Activated T-cell treated with anti-CD3 and anti-CD28 coated beads, Interleukin-2, amount 50 U/mL, for 24 hours (primary cell): ENCODE results near the gene ST8SIA6.

Experiments used
- DNase-seq: peaks from one replicate; pipeline ENCODE4 v3.0.0-alpha.2; 2020
- H3K27ac Mint-ChIP-seq: 2 replicates; pipeline ENCODE4 v1.8.0; 2020; ENCODE audit warnings: mild to moderate bottlenecking, mixed read lengths
- H3K27me3 Mint-ChIP-seq: 2 replicates; pipeline ENCODE4 v1.8.0; 2020; ENCODE audit warnings: mixed read lengths
- H3K36me3 Mint-ChIP-seq: 2 replicates; pipeline ENCODE4 v1.8.0; 2020; ENCODE audit warnings: low read depth, mixed read lengths
- H3K4me1 Mint-ChIP-seq: 2 replicates; pipeline ENCODE4 v1.8.0; 2020; ENCODE audit warnings: low read depth, mixed read lengths
- H3K4me3 Mint-ChIP-seq: 2 replicates; pipeline ENCODE4 v1.8.0; 2020; ENCODE audit warnings: mild to moderate bottlenecking, moderate library complexity, mixed read lengths
- H3K9me3 Mint-ChIP-seq: 2 replicates; pipeline ENCODE4 v1.8.0; 2020; ENCODE audit warnings: mixed read lengths

Gene ST8SIA6

DNA sequence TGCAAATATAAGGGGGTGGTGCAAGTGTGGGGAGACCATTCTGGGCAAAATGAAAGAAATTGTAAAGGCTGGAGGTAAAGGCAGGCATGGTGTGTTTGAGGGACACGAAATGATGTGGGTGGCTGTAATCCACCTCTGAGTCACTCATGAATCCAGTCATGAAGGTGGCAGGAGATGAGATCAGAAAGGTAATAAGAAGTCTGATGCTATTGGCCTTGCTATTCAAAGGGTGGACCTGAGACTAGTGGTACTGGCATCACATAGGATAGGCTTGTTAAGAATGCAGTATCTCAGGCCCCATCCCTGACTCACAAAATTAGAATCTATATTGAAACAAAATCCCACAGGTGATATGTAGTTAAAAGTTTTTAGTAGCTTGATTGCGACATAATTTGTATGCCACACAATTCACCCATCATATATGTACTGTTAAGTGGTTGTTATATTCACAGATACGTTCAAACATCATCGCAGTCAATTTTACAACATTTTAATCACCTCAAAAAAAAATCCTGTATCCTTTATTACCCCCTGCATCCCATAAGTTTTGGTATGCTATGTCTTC is 85.6 kb downstream of the ST8SIA6 start:
- H3K36me3 Mint-ChIP-seq, result no peaks in the 10 kb centered on the region
- H3K27ac Mint-ChIP-seq, result no peak overlapping the region
- DNase-seq, result no peak
- peaks cover 6% of the 10 kb centered on the region for H3K4me1 Mint-ChIP-seq
- peaks cover 7% of the 10 kb centered on the region for H3K9me3 Mint-ChIP-seq
- H3K4me3 Mint-ChIP-seq, result no peak overlapping the region
- no peaks in the 10 kb centered on the region for H3K27me3 Mint-ChIP-seq

DNA sequence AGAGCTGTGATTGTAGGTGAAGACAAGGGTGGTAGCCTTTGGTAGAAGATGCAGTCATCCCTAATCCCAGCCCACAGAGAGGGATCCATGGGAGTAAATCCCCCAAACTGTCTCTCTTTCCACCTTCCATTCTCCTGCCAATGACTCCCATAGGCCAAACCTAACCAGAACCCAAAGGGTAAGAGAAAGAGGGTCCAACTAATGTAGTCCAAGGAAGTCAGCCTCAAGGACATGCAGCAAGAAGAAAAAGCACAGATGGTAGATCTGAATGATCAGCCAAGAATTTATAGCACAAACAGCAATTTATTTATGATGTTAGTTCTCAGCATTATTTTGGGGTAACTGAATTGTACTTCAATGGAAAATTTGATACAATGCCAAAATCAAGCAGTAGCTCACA is 87.7 kb downstream of the ST8SIA6 start:
- peaks cover 7% of the 10 kb centered on the region for H3K9me3 Mint-ChIP-seq
- H3K27ac Mint-ChIP-seq, result no peak overlapping the region
- no peak overlapping the region for H3K4me3 Mint-ChIP-seq
- no peaks in the 10 kb centered on the region for H3K27me3 Mint-ChIP-seq
- no peak for DNase-seq
- peaks cover 6% of the 10 kb centered on the region for H3K4me1 Mint-ChIP-seq
- H3K36me3 Mint-ChIP-seq, result no peaks in the 10 kb centered on the region

DNA sequence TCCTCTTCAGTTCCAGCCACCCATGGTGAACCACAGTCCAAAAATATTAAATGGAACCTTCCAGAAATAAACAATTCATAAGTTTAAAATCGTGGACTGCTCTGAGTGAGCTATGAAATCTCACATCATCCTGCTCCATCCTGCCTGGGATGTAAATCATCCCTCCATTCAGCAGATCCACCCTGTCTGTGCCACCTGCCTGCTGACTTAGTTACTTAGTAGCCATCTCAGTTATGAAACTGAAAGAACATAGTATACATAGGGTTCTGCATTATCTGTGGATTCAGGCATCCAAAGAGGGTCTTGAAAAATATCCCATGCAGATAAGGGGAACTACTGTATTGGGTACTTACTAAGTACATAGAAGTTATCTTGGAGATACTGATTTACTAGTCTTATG is 89.0 kb downstream of the ST8SIA6 start:
- Mint-ChIP-seq H3K4me1 (peaks cover 6% of the 10 kb centered on the region), H3K27ac (no peak overlapping the region), H3K36me3 (no peaks in the 10 kb centered on the region), H3K27me3 (no peaks in the 10 kb centered on the region), H3K9me3 (peaks cover 7% of the 10 kb centered on the region), H3K4me3 (no peak overlapping the region)
- no peak for DNase-seq

DNA sequence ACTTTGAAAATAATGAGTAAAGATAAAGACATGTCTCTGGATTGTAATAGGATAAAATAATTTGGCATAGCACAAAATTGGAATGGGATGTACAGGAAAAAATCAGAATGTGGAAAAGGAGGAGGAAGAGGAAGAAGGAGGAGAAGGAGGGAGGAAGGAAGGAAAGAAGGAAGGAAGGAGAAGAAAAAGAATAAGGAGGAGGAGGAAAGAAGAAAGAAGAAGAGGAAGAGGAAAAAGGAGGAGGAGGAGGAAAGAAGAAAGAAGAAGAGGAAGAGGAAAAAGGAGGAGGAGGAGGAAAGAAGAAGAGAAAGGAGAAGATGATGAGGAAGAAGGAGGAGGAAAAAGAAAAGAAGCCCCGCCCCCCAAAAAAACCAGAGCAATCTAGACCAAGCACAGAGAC is 95.9 kb downstream of the ST8SIA6 start:
- H3K27me3 Mint-ChIP-seq, result peaks cover 8% of the 10 kb centered on the region
- H3K4me3 Mint-ChIP-seq, result no peak overlapping the region
- DNase-seq, result no peak
- peaks cover 7% of the 10 kb centered on the region for H3K4me1 Mint-ChIP-seq
- H3K36me3 Mint-ChIP-seq, result no peaks in the 10 kb centered on the region
- H3K27ac Mint-ChIP-seq, result no peak overlapping the region
- no peaks in the 10 kb centered on the region for H3K9me3 Mint-ChIP-seq

DNA sequence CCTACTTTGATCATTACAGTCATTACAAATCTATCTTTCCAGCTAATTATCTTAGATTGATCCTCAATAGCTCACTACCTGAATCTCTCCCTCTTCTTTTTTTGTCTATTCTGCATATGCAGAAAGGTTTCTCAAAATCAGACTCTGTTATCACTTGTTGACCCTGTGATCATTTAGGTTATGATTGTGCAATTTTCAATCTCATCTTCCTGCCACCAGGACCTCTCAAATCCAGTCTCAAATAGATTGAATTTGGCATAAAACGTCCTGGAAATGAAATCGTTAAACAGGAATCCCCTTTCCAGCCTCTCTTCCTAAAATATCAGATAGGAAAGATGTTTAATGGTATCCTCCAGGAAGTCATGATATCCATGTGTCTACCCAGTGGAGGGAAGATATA is 96.6 kb downstream of the ST8SIA6 start:
- no peak for DNase-seq
- Mint-ChIP-seq H3K9me3 (no peaks in the 10 kb centered on the region), H3K4me3 (no peak overlapping the region), H3K4me1 (peaks cover 10% of the 10 kb centered on the region), H3K27ac (no peak overlapping the region), H3K27me3 (peaks cover 8% of the 10 kb centered on the region), H3K36me3 (no peaks in the 10 kb centered on the region)

DNA sequence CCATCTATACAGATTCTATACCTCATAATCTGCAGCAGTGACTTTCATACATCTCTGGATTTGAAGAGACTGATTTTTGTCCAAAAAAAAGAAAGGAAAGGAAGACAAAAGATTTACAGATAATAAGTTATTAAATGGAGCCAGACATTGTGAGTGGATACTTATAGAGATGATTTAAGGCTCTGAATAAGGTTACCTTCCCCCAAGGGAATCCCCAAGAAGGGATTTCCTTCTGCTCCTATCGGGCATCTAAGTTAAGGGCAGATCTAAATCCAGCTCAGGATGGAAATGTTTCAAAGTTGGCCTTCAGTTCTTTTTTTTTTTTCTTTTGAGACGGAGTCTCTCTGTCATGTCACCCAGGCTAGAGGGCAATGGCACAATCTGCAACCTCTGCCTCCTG is 97.6 kb downstream of the ST8SIA6 start:
- H3K27ac Mint-ChIP-seq, result no peak overlapping the region
- no peak overlapping the region for H3K4me3 Mint-ChIP-seq
- H3K27me3 Mint-ChIP-seq, result peaks cover 8% of the 10 kb centered on the region
- DNase-seq, result no peak
- H3K36me3 Mint-ChIP-seq, result no peaks in the 10 kb centered on the region
- no peaks in the 10 kb centered on the region for H3K9me3 Mint-ChIP-seq
- peaks cover 10% of the 10 kb centered on the region for H3K4me1 Mint-ChIP-seq

DNA sequence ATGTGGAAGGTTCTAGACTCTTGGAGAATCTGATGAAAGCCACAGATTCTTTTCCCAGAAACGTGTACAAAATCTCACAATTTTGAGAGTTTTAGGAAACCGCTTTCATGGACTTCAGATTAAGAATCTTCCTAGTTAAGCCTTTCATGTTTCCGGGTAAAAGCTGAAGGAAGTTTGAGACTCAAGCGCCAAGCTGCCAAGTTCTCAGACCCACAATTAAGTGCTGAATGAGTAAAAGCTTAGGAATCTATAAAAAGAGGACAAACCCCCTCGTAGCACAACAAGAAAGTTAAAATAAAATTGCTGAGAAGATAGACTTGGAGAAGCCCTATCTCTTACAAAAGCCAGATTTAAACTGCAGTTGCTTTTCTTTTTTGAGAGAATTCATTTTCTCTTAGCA is 99.6 kb downstream of the ST8SIA6 start:
- Mint-ChIP-seq H3K4me1 (peaks cover 10% of the 10 kb centered on the region), H3K4me3 (no peak overlapping the region), H3K27me3 (peaks cover 12% of the 10 kb centered on the region), H3K27ac (no peak overlapping the region), H3K9me3 (peaks cover 4% of the 10 kb centered on the region), H3K36me3 (no peaks in the 10 kb centered on the region)
- DNase-seq, result no peak

DNA sequence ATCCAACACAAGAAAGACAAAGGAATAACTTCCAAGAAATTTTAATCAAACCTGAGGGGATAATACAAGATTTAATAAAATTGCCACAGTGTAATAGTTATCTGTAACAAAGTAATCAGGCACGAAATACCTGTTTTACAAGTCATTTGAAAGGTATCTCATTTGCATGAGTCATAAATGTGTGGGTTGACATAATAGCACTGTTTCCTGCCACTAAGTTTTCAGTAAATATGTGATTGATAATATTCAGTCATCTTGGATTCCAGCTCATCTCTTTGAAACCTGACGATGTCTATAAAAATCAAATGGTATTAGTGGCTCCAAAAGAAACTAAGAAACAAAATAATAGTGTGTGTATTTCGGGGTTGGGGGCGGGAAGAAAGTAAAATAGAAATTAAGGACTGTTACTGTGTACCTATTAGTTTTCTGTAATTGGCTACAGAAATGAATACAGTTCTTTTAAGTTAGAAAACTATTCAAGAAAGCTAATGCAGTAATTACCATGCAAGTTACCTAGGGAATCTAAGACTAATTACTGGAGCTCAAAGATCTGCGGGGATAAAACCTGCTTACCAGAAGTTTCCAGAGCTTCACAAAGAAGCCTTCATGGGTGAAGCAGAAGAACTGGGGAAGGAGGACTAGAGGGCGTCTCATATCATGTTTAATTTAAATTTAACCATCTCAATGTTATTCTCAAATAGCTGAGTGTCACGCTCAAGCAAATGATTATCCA is 100.7 kb downstream of the ST8SIA6 start:
- DNase-seq, result no peak
- Mint-ChIP-seq H3K27me3 (peaks cover 12% of the 10 kb centered on the region), H3K4me3 (no peak overlapping the region), H3K9me3 (peaks cover 4% of the 10 kb centered on the region), H3K36me3 (no peaks in the 10 kb centered on the region), H3K27ac (no peak overlapping the region), H3K4me1 (peaks cover 10% of the 10 kb centered on the region)

DNA sequence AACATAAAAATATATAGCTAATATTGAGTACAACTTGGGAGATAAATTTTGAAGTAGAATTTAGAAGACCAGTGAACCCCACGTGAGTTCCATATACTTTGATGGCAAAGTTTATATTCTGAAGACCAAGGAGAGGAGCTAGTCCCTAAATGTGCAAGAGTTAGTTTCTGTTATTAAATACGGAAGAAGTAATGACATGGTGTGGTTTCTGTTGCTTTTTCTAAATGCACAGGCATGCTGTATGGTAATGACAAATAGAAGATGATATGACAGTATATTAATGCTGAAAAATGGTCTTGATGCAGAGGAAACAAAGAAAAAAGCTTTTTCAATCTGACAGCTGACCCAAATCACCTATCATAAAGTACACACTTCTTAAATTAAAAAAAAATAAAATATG is 101.8 kb downstream of the ST8SIA6 start:
- Mint-ChIP-seq H3K4me1 (peaks cover 10% of the 10 kb centered on the region), H3K36me3 (no peaks in the 10 kb centered on the region), H3K4me3 (no peak overlapping the region), H3K27ac (no peak overlapping the region), H3K9me3 (peaks cover 4% of the 10 kb centered on the region), H3K27me3 (peaks cover 6% of the 10 kb centered on the region)
- DNase-seq, result no peak

DNA sequence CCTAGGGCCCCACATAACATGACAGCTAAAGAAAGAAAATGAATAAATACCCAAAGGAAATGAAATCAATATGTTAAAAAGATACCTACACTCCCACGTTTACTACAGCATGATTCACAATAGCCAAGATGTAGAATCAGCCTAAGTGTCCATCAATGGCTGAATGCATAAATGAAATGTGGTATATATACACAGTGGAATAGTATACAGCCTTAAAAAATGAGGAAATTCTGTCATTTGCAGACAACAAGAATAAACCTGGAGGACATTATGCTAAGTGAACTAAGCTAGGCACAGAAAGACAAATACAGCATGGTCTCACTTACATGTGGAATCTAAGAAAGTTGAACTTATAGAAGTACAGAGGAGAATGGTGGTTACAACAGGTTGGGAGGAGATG is 102.9 kb downstream of the ST8SIA6 start:
- Mint-ChIP-seq H3K36me3 (no peaks in the 10 kb centered on the region), H3K27ac (no peak overlapping the region), H3K27me3 (peaks cover 7% of the 10 kb centered on the region), H3K4me3 (no peak overlapping the region), H3K4me1 (peaks cover 10% of the 10 kb centered on the region), H3K9me3 (peaks cover 4% of the 10 kb centered on the region)
- DNase-seq, result no peak

DNA sequence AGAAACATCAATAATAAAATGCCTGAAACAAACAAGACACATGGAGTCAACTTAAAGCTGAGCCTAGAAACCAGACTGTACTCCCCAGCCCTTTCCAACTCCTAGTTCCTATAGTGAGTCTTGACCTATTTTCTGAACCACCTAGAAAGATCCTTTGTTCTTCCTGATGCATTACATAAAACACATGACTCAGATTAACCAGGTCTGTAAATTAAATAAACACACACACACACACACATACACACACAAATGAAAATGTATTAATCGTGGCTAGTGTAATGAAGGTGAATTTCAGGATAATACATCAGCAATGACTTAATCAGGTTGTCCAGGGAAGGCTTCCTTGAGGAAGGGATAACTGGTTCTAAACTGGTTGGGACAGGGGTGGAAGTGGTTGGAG is 104.7 kb downstream of the ST8SIA6 start:
- Mint-ChIP-seq H3K27me3 (peaks cover 7% of the 10 kb centered on the region), H3K9me3 (peaks cover 4% of the 10 kb centered on the region), H3K36me3 (no peaks in the 10 kb centered on the region), H3K4me1 (peaks cover 10% of the 10 kb centered on the region), H3K27ac (no peak overlapping the region), H3K4me3 (no peak overlapping the region)
- no peak for DNase-seq

DNA sequence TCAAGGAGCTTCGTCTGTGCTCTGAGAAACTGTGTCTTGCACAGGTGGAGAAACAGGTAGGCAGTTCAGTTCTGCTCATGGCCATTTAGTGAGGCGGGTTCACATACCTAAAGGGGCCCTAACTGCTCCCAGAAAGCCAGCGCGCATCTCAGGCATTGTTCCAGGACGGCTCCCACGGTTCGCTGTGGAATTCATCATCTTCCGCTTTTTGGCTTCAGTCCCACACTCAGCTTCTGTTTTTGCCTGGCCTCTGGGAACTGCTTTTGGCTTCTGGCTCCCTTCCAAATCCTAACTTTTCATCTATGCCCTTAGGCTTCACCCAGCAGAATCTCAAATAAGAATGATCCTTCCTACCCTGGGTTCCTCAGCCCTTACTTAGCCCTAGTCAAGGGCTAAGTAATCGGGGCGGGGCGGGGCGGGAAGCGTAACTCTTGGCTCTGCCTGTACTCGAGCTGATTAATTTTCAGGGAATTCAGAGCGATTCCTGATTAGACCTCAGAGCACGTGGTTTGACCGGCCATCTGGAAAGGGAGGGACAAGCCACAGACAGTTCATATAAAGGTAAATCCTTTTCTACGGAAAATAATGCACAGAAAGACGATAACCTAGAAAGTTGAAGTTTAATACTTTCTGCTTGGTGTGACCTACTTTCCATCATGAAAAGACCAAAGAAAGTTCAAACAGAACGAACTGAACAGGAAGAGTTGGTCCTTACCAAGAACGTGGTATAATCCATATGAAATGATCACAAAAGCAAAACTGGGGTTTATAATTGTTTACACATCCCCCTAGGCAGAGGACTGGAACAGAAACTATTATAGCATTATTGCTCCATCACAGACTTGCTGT is 105.7 kb downstream of the ST8SIA6 start:
- Mint-ChIP-seq H3K9me3 (peaks cover 4% of the 10 kb centered on the region), H3K36me3 (no peaks in the 10 kb centered on the region), H3K27ac (no peak overlapping the region), H3K4me3 (no peak overlapping the region), H3K4me1 (peaks cover 6% of the 10 kb centered on the region), H3K27me3 (peaks cover 7% of the 10 kb centered on the region)
- no peak for DNase-seq

DNA sequence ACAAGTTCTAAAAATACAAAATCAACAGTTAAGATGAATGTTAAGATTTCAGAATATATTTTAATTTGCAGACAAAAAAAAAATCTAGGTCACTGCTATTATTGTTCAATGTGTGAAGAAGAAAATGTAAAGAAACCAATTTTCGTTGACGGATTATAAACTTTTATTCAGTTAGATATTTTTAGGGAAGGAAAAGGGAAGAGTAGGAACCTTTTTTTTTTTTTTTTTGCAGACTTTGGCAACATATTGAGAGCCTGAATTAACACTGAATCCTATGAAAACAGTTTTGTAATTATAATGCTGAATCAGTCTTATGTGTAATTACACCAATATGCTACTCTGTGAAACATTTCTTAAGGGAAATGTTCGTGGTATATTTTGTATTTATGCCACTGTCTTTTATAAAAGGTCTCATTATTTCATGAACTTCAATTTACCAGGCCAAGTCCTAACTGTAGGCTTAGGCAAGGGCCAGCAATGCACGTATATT is 106.3 kb downstream of the ST8SIA6 start:
- DNase-seq, result no peak
- Mint-ChIP-seq H3K27me3 (peaks cover 7% of the 10 kb centered on the region), H3K4me3 (no peak overlapping the region), H3K9me3 (peaks cover 4% of the 10 kb centered on the region), H3K27ac (no peak overlapping the region), H3K36me3 (no peaks in the 10 kb centered on the region), H3K4me1 (no peaks in the 10 kb centered on the region)

DNA sequence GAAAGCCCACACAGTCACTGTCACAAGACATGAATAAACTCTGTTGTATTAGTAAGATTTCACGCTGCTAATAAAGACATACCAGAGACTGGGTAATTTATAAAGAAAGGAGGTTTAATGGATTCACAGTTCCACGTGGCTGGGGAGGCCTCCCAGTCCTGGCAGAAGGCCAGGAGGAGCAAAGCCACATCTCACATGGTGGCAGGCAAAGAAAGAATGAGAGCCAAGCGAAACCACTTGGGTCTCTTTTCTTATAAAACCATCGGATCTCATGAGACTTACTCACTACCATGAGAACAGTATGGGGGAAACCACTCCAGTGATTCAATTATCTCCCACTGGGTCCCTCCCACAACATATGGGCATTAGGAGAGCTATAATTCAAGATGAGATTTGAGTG is 110.2 kb downstream of the ST8SIA6 start:
- Mint-ChIP-seq H3K4me1 (no peaks in the 10 kb centered on the region), H3K27ac (no peak overlapping the region), H3K9me3 (peaks cover 18% of the 10 kb centered on the region), H3K4me3 (no peak overlapping the region), H3K36me3 (no peaks in the 10 kb centered on the region), H3K27me3 (peaks cover 10% of the 10 kb centered on the region)
- DNase-seq, result no peak

DNA sequence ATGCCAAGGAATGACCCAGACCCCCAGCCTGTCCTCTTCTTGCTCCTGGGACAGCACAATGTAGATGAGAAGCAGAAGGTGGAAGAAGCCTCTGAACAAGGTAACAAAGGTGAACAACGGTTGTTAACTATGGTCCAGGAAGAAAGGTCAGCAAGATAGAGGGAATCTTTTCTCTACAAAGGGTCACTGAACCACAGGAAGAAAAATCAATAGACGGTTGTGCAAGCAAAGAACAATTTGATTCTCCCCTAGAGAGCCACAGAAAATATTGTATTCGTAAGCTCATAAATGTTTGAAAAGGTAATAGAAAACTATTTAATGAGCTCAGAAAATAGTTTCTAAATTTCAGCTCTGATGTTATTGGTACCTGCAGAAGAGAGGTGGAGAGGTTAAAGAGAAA is 111.3 kb downstream of the ST8SIA6 start:
- Mint-ChIP-seq H3K36me3 (no peaks in the 10 kb centered on the region), H3K4me3 (no peak overlapping the region), H3K27ac (no peak overlapping the region), H3K9me3 (peaks cover 23% of the 10 kb centered on the region), H3K27me3 (peaks cover 10% of the 10 kb centered on the region), H3K4me1 (no peaks in the 10 kb centered on the region)
- DNase-seq, result no peak
